HepG2 (cell line): ENCODE measurements around the gene CIAO3. TPM values are rescaled to one million over a fixed set of nuclear protein-coding genes. Genes with fewer than 3 reads are reported as not detected.

Experiments
- ATAC-seq: fragments of 200-7000 bp; cut with Tn5 transposase; 3 replicates; pipeline ENCODE4 v1.9.1; 2020; ENCODE audit warnings: mild to moderate bottlenecking, moderate library complexity
- BruUV-seq: library from RNA; stranded (reverse); fragments of 400-500 nt; replicated peaks from 2 replicates; lab custom pipeline; 2021; lab: Mats Ljungman, UMichigan
- CTCF ChIA-PET: fragments of 300-600 bp; formaldehyde crosslinking; extraction: SDS; loops from one replicate; lab custom pipeline; 2021; ENCODE audit warnings: low total read pairs, inconsistent platforms, low intra/inter-chr PET ratio; lab: Yijun Ruan, JAX
- POLR2A ChIA-PET: fragments of 350-600 bp; sonication (Branson Sonifier 250); formaldehyde crosslinking; loops from one replicate; lab custom pipeline; 2020; ENCODE audit warnings: antibody characterized with exemption, inconsistent platforms; lab: Yijun Ruan, JAX
- DNase-seq: peaks from one replicate; pipeline ENCODE4 v3.0.0-alpha.2; 2015; ENCODE audit warnings: low spot score
- FAIRE-seq: peaks from 3 replicates; lab custom pipeline; 2011; peaks lifted over from hg19 to GRCh38; lab: Jason Lieb, UNC
- H2AFZ ChIP-seq: one replicate; pipeline ENCODE4 v1.6.1; 2011; ENCODE audit warnings: low read length, inconsistent platforms
- H3K27ac ChIP-seq: fragments of 300-600 bp; 3 replicates; pipeline ENCODE4 v1.8.0; 2011; ENCODE audit warnings: mixed run types, mild to moderate bottlenecking, mixed read lengths, low read length, inconsistent platforms; ENCODE audit not compliant: insufficient read depth; ENCODE audit errors: extremely low read length
- H3K27me3 ChIP-seq, 2 experiments: fragments of 200-600 bp in 1 of 2; 2 replicates in 1 of 2; 3 replicates in 1 of 2; pipeline versions ENCODE4 v1.6.0 to v1.8.0; 2011; ENCODE audit warnings: low read length in 2 of 2, mild to moderate bottlenecking in 2 of 2, moderate library complexity in 2 of 2, inconsistent platforms in 1 of 2; ENCODE audit not compliant: insufficient read depth in 2 of 2, control insufficient read depth in 1 of 2
- H3K36me3 ChIP-seq, 2 experiments: fragments of 200-600 bp in 1 of 2; replicated peaks in 1 of 2; 2 replicates in 1 of 2; 3 replicates in 1 of 2; pipeline versions ENCODE4 v1.5.1 to v1.8.0; 2011; ENCODE audit warnings: low read length in 2 of 2, inconsistent platforms in 1 of 2; ENCODE audit not compliant: insufficient read depth in 2 of 2, control insufficient read depth in 1 of 2
- H3K4me1 ChIP-seq: 2 replicates; pipeline ENCODE4 v1.5.1; 2012; ENCODE audit warnings: low read length, inconsistent platforms; ENCODE audit not compliant: insufficient read depth
- H3K4me2 ChIP-seq: 2 replicates; pipeline ENCODE4 v1.6.0; 2011; ENCODE audit warnings: low read depth, low read length, inconsistent platforms
- H3K4me3 ChIP-seq, 3 experiments: fragments of 200-600 bp in 1 of 3; sonication (generic), shearing (Covaris generic) in 1 of 3; replicated peaks in 1 of 3; 2 replicates each; pipeline ENCODE4 v1.5.1; 2011 to 2016; ENCODE audit warnings: low read length in 3 of 3, inconsistent platforms in 2 of 3, low read depth in 2 of 3, mild to moderate bottlenecking in 2 of 3, control low read depth in 1 of 3, mixed read lengths in 1 of 3; ENCODE audit not compliant: insufficient read depth in 1 of 3
- H3K79me2 ChIP-seq: one replicate; pipeline ENCODE4 v1.6.1; 2011; ENCODE audit warnings: low read length, inconsistent platforms; ENCODE audit not compliant: insufficient read depth
- H3K9ac ChIP-seq: 2 replicates; pipeline ENCODE4 v1.6.0; 2011; ENCODE audit warnings: mild to moderate bottlenecking, low read depth, low read length, inconsistent platforms; ENCODE audit not compliant: insufficient read depth
- H3K9me3 ChIP-seq: 2 replicates; pipeline ENCODE4 v1.5.1; 2012; ENCODE audit warnings: mild to moderate bottlenecking, low read length
- H4K20me1 ChIP-seq: 2 replicates; pipeline ENCODE4 v1.6.0; 2011; ENCODE audit warnings: inconsistent platforms, mild to moderate bottlenecking, low read length, moderate library complexity; ENCODE audit not compliant: insufficient read depth
- SIN3A ChIP-seq: IDR thresholded peaks from 2 replicates; pipeline ENCODE4 v1.6.1; 2011; ENCODE audit warnings: low read depth, mild to moderate bottlenecking, control low read depth, low read length, borderline replicate concordance
- TARDBP ChIP-seq: sonication (generic); formaldehyde crosslinking; IDR thresholded peaks from 2 replicates; pipeline ENCODE4 v1.8.0; 2022; ENCODE audit warnings: mild to moderate bottlenecking, missing genetic modification reagents
- ZC3H13 ChIP-seq: sonication (generic); formaldehyde crosslinking; IDR thresholded peaks from 2 replicates; pipeline ENCODE4 v1.8.1; 2023; ENCODE audit warnings: mild to moderate bottlenecking, missing genetic modification reagents, moderate library complexity
- ZFX ChIP-seq: sonication (generic); formaldehyde crosslinking; IDR thresholded peaks from 2 replicates; pipeline ENCODE4 v1.4.0; 2020; ENCODE audit warnings: mild to moderate bottlenecking, low read depth, missing genetic modification reagents, moderate library complexity
- ZNF33B ChIP-seq: sonication (generic); formaldehyde crosslinking; IDR thresholded peaks from 2 replicates; pipeline ENCODE4 v1.5.1; 2020; ENCODE audit warnings: mild to moderate bottlenecking, missing genetic modification reagents
- WGBS: methylation state at CpG from one replicate; pipeline ENCODE4 v1.1.6; 2017; ENCODE audit warnings: low lambda C conversion rate; 5-methylcytosine and 5-hydroxymethylcytosine counted together
- in situ Hi-C: cut with HindIII; loops from 2 replicates; pipeline ENCODE4 v1.10.0; 2017; ENCODE audit warnings: low pct_unique_long_range_greater_than_20kb; ENCODE audit not compliant: extremely low pct_ligation_motif_present
- intact Hi-C: fragments of 100-400 bp; cut with micrococcal nuclease; formaldehyde crosslinking; loops from one replicate; pipeline ENCODE4 v1.10.0; 2022; ENCODE audit not compliant: unreplicated experiment
- polyA plus RNA-seq, 8 experiments: library from polyadenylated mRNA; depleted of rRNA in 3 of 8; stranded (reverse) in 7 of 8; unstranded in 1 of 8; fragments of >200 nt; fragmentation: Illumina TruSeq in 4 of 8; extraction: Trizol in 4 of 8; gene quantifications; 2 replicates each; pipeline versions ENCODE4 v1.2.1 to v1.2.3, GENCODE V29; 2011 to 2016; ENCODE audit warnings: low read depth in 4 of 8, missing spikeins in 1 of 8, mixed read lengths in 1 of 8; ENCODE audit not compliant: insufficient read depth in 1 of 8
- total RNA-seq, 5 experiments: library from RNA; depleted of rRNA; stranded (reverse); fragments of >200 nt; fragmentation: Illumina TruSeq; extraction: Trizol; gene quantifications; 2 replicates each; pipeline ENCODE4 v1.2.3, GENCODE V29; 2016; ENCODE audit warnings: low read depth in 1 of 5

Gene CIAO3
- total and polyA plus RNA-seq, 2 of the 13 experiments (the other 11 are each of a cell fraction or from before 2014, with no cell fraction given): 21.7 to 25.0 TPM

GRCh38 chr16:769934-770333 lies 29.1 kb upstream of the CIAO3 start (continued):
- TF ChIP-seq TARDBP (CRISPR knock-in tag): no peak

- Histone ChIP-seq H3K27ac (no peak overlapping the region), H3K9me3 (no peaks in the 10 kb centered on the region), H3K4me1 (no peaks in the 10 kb centered on the region), H2AFZ (no peak overlapping the region), H3K4me2 (no peak overlapping the region), H3K27me3 (peaks cover 5 to 6% of the 10 kb centered on the region in 2 experiments; a peak in 3 of 5 replicates), H3K4me3 (no peak overlapping the region), H3K36me3 (no peaks in the 10 kb centered on the region), H4K20me1 (no peaks in the 10 kb centered on the region), H3K9ac (no peak overlapping the region), H3K79me2 (no peaks in the 10 kb centered on the region)
- WGBS: no CpG with 5 or more reads among the region's 20 CpGs
- ChIA-PET CTCF (no interaction called here), POLR2A (interaction anchor here (1.7 to 1.8 kb wide), 2 partner anchors 8 to 29 kb away, joined by 4 to 7 read pairs; partner anchors contain the start of genes CIAO3 and MSLN)
- in situ Hi-C loops (no loop called here), intact Hi-C loops (no loop called here)
- DNase-seq (no peak), ATAC-seq (peak; percentile 57), FAIRE-seq (no peak)
- BruUV-seq: no TSS peak
- no peak for TF ChIP-seq ZC3H13 (CRISPR knock-in tag)
- TF ChIP-seq ZFX (CRISPR knock-in tag): peak; percentile 29; the same call in 1 of the 2 replicates
Measured at GRCh38 chr16:769184-769784, 28.5 kb upstream of the CIAO3 start.

- POLR2A ChIA-PET: no interaction called here
- H3K79me2 ChIP-seq: no peaks in the 10 kb centered on the region
Measured at GRCh38 chr16:768428-768827, 27.6 kb upstream of the CIAO3 start.

More at GRCh38 chr16:768428-768827, 27.6 kb upstream of the CIAO3 start:
- DNase-seq (no peak), FAIRE-seq (no peak), ATAC-seq (peak; percentile 26)
- H3K27me3 ChIP-seq: peaks cover 0 to 4% of the 10 kb centered on the region in 2 experiments; a peak in 2 of 5 replicates
- no peaks in the 10 kb centered on the region for H3K9me3 ChIP-seq
- no peak overlapping the region for H2AFZ ChIP-seq
- no peaks in the 10 kb centered on the region for H3K36me3 ChIP-seq
- TF ChIP-seq ZNF33B (CRISPR knock-in tag) (no peak), SIN3A (no peak)
- H3K9ac ChIP-seq: no peak overlapping the region
- H3K4me3 ChIP-seq: no peak overlapping the region
- 60% methylated on average over 10 of the region's 21 CpGs for WGBS
- intact Hi-C loops: no loop called here
- H3K27ac ChIP-seq: no peak overlapping the region
- no peak overlapping the region for H3K4me2 ChIP-seq
- CTCF ChIA-PET: no interaction called here
- BruUV-seq: no TSS peak
- H4K20me1 ChIP-seq: no peaks in the 10 kb centered on the region
- in situ Hi-C loops: no loop called here
- no peaks in the 10 kb centered on the region for H3K4me1 ChIP-seq
